Left lung (tissue), 10 donors: ENCODE data around the gene LAMB3. TPM values are rescaled to one million over a fixed set of nuclear protein-coding genes. Genes with fewer than 3 reads are reported as not detected.

Experiments used
- ATAC-seq: fragments of 200-7000 bp; cut with Tn5 transposase; one replicate; pipeline ENCODE4 v1.9.1; 2020; ENCODE audit warnings: moderate library complexity
- DNase-seq, 4 donors: peaks; one replicate each; pipeline ENCODE4 v3.0.0-alpha.2; 2013 to 2020
- H3K27ac ChIP-seq, 2 donors: fragments of 200-600 bp; sonication (generic) in 1 of 2; one replicate each; pipeline versions ENCODE4 v1.5.0 to v1.8.0; 2020 to 2021
- H3K27me3 ChIP-seq, 2 donors: fragments of 200-600 bp; sonication (generic) in 1 of 2; one replicate each; pipeline versions ENCODE4 v1.5.0 to v1.8.0; 2020 to 2021
- H3K36me3 ChIP-seq, 2 donors: fragments of 200-600 bp; sonication (generic) in 1 of 2; one replicate each; pipeline versions ENCODE4 v1.5.0 to v1.8.0; 2020 to 2021
- H3K4me1 ChIP-seq, 2 donors: fragments of 200-600 bp; one replicate each; pipeline ENCODE4 v1.8.0; 2021
- H3K4me3 ChIP-seq, 2 donors: fragments of 200-600 bp; sonication (generic) in 1 of 2; one replicate each; pipeline versions ENCODE4 v1.5.0 to v1.8.0; 2020 to 2021; ENCODE audit warnings: mild to moderate bottlenecking in 1 of 2
- H3K9me3 ChIP-seq, 2 donors: fragments of 200-600 bp; sonication (generic) in 1 of 2; one replicate each; pipeline versions ENCODE4 v1.5.0 to v1.8.0; 2020 to 2021
- intact Hi-C, 2 donors: fragments of 100-400 bp; cut with DNase I; formaldehyde crosslinking; loops; one replicate each; pipeline versions ENCODE4 v1.11.2 to v1.14.2; 2022
- polyA plus RNA-seq, 6 donors: library from polyadenylated mRNA; unstranded; fragments of 120-200 nt; gene quantifications; one replicate each; pipeline ENCODE4 v1.2.1, GENCODE V29; 2013; ENCODE audit not compliant: insufficient read length in 6 of 6
- total RNA-seq, 2 donors: library from RNA; stranded (reverse); fragmentation: NEBNext Ultra II Directional; extraction: Animal tissue kit (Norgen Biotek cat#: 25700); gene quantifications; one replicate each; pipeline ENCODE4 v1.2.1, GENCODE V29; 2021
- TF ChIP-seq, protein P1 (sequence below), 2 donors: fragments of 200-600 bp; sonication (generic) in 1 of 2; IDR thresholded peaks; one replicate each; pipeline versions ENCODE4 v1.5.0 to v1.8.0; 2021; ENCODE audit warnings: antibody characterized with exemption in 2 of 2
- donor health status: DM: no; HTN: yes; CAD: no.
- donor health status: DM: no; HTN: no; CAD: no.

The LAMB3 gene
- total and polyA plus RNA-seq, 8 donors, result 54.1 to 126 (median 69.9) TPM

DNA sequence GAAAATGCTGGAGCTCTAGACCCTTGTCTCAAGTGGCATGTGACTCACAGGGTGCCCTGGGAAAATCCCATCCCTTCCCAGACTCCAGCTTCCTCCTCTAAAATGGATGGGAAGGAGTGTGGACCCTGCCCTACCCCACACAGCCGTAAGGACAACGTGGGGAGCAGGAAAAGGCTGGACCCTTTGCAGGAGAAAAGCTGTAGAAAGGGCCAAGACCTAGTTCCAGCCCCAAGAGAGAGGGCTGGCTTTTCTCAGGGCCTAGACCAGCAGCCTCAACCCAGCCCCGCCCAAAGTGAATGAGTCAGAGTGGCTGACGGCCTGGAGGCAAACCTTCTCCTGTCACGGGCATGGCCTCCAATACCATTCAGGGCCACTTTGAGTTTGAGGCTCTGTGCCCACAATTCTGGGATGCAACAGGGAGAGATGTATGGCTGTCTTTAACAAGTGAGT, 1.1 kb downstream of the LAMB3 start:
- H3K9me3 ChIP-seq, result no peaks in the 10 kb centered on the region
- peak overlapping the region; percentile 81 to 85 for H3K27ac ChIP-seq
- intact Hi-C loops, result no loop called here
- H3K4me3 ChIP-seq, result peak overlapping the region in 1 of 2 donors; percentile 35
- TF ChIP-seq, protein P1, sequence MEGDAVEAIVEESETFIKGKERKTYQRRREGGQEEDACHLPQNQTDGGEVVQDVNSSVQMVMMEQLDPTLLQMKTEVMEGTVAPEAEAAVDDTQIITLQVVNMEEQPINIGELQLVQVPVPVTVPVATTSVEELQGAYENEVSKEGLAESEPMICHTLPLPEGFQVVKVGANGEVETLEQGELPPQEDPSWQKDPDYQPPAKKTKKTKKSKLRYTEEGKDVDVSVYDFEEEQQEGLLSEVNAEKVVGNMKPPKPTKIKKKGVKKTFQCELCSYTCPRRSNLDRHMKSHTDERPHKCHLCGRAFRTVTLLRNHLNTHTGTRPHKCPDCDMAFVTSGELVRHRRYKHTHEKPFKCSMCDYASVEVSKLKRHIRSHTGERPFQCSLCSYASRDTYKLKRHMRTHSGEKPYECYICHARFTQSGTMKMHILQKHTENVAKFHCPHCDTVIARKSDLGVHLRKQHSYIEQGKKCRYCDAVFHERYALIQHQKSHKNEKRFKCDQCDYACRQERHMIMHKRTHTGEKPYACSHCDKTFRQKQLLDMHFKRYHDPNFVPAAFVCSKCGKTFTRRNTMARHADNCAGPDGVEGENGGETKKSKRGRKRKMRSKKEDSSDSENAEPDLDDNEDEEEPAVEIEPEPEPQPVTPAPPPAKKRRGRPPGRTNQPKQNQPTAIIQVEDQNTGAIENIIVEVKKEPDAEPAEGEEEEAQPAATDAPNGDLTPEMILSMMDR (IDR thresholded peaks at IDR 0.05), result no peak
- DNase-seq, result peak in 2 of 4 donors; percentile 86 to 93
- peak; percentile 75 for ATAC-seq
- H3K27me3 ChIP-seq, result no peaks in the 10 kb centered on the region
- peaks cover 42 to 93% of the 10 kb centered on the region in 2 donors for H3K4me1 ChIP-seq
- no peaks in the 10 kb centered on the region for H3K36me3 ChIP-seq

GRCh38 chr1:209650454-209650853, 1.8 kb downstream of the LAMB3 start:
- Histone ChIP-seq H3K4me1 (peaks cover 44 to 86% of the 10 kb centered on the region in 2 donors), H3K9me3 (no peaks in the 10 kb centered on the region), H3K27me3 (no peaks in the 10 kb centered on the region), H3K4me3 (peak overlapping the region in 1 of 2 donors; percentile 35), H3K27ac (peak overlapping the region; percentile 81 to 85), H3K36me3 (no peaks in the 10 kb centered on the region)
- no peak for DNase-seq
- intact Hi-C loops, result no loop called here
- ATAC-seq, result peak; percentile 2
- TF ChIP-seq, protein P1 (IDR thresholded peaks at IDR 0.05), result no peak

- DNase-seq, result no peak
- Histone ChIP-seq H3K4me1 (peaks cover 44 to 86% of the 10 kb centered on the region in 2 donors), H3K4me3 (peak overlapping the region in 1 of 2 donors; percentile 10), H3K9me3 (no peaks in the 10 kb centered on the region), H3K27me3 (no peaks in the 10 kb centered on the region), H3K27ac (peak overlapping the region; percentile 50 to 85), H3K36me3 (no peaks in the 10 kb centered on the region)
- TF ChIP-seq, protein P1 (IDR thresholded peaks at IDR 0.05), result no peak
- peak; percentile 8 for ATAC-seq
- intact Hi-C loops, result no loop called here
Measured at GRCh38 chr1:209648931-209649776, 3.1 kb downstream of the LAMB3 start.

GRCh38 chr1:209648346-209648745, 3.9 kb downstream of the LAMB3 start:
- Histone ChIP-seq H3K4me1 (peaks cover 44 to 79% of the 10 kb centered on the region in 2 donors), H3K36me3 (no peaks in the 10 kb centered on the region), H3K4me3 (peak overlapping the region in 1 of 2 donors; percentile 10), H3K27me3 (no peaks in the 10 kb centered on the region), H3K9me3 (no peaks in the 10 kb centered on the region), H3K27ac (peak overlapping the region; percentile 50 to 85)
- TF ChIP-seq, protein P1 (IDR thresholded peaks at IDR 0.05), result no peak
- intact Hi-C loops, result no loop called here
- DNase-seq (no peak), ATAC-seq (no peak)

DNA sequence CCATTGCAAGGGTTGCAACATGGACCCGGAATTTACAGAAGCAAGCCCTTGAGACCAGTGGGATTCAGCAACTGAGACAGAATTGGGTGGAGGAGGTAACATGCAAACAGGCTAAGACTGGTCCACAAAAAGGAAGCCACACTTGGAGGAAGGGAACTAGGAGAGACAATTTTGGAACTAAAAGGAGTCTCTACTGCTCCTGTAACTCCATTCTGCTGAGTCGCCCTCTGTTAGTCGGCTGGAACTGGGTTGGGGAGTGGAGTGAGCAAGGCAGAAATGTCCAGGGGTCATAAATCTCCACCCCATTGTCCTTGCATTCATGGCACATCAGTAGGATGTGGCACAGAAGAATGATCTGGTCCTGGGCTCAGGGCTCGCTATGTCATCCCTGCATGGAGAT, 5.1 kb downstream of the LAMB3 start:
- H3K9me3 ChIP-seq, result no peaks in the 10 kb centered on the region
- no peaks in the 10 kb centered on the region for H3K27me3 ChIP-seq
- TF ChIP-seq, protein P1 (IDR thresholded peaks at IDR 0.05), result no peak
- peaks cover 53 to 69% of the 10 kb centered on the region in 2 donors for H3K4me1 ChIP-seq
- H3K27ac ChIP-seq, result peak overlapping the region in 1 of 2 donors; percentile 39
- H3K4me3 ChIP-seq, result no peak overlapping the region
- intact Hi-C loops, result no loop called here
- no peak for ATAC-seq
- no peak for DNase-seq
- no peaks in the 10 kb centered on the region for H3K36me3 ChIP-seq
